GM18498 (cell line): ENCODE results near the gene TPSB2.

Experiments used
- ATAC-seq: cut with Tn5 transposase; IDR thresholded peaks from one replicate; pipeline ENCODE4 v1.9.1; 2021; ENCODE audit warnings: mild to moderate bottlenecking, moderate library complexity; ENCODE audit not compliant: unreplicated experiment

TPSB2 gene

GRCh38 chr16:1221628-1222552 lies 8.1 kb downstream of the TPSB2 start:
- no peak for ATAC-seq

DNA sequence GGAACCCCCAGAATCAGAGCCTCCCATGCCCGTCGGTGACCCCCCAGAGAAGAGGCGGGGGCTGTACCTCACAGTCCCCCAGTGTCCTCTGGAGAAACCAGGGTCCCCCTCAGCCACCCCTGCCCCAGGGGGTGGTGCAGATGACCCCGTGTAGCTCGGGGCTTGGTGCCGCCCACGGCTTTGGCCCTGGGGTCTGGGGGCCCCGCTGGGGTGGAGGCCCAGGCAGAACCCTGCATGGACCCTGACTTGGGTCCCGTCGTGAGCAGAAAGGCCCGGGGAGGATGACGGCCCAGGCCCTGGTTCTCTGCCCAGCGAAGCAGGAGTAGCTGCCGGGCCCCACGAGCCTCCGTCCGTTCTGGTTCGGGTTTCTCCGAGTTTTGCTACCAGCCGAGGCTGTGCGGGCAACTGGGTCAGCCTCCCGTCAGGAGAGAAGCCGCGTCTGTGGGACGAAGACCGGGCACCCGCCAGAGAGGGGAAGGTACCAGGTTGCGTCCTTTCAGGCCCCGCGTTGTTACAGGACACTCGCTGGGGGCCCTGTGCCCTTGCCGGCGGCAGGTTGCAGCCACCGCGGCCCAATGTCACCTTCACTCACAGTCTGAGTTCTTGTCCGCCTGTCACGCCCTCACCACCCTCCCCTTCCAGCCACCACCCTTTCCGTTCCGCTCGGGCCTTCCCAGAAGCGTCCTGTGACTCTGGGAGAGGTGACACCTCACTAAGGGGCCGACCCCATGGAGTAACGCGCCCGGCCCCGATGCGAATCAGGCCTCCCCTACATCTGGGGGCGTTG lies 8.9 kb downstream of the TPSB2 start:
- no peak for ATAC-seq

- ATAC-seq = no peak
Measured at GRCh38 chr16:1220098-1220728, 9.8 kb downstream of the TPSB2 start.

- ATAC-seq = no peak
Measured at GRCh38 chr16:1218930-1219611, 10.9 kb downstream of the TPSB2 start.

DNA sequence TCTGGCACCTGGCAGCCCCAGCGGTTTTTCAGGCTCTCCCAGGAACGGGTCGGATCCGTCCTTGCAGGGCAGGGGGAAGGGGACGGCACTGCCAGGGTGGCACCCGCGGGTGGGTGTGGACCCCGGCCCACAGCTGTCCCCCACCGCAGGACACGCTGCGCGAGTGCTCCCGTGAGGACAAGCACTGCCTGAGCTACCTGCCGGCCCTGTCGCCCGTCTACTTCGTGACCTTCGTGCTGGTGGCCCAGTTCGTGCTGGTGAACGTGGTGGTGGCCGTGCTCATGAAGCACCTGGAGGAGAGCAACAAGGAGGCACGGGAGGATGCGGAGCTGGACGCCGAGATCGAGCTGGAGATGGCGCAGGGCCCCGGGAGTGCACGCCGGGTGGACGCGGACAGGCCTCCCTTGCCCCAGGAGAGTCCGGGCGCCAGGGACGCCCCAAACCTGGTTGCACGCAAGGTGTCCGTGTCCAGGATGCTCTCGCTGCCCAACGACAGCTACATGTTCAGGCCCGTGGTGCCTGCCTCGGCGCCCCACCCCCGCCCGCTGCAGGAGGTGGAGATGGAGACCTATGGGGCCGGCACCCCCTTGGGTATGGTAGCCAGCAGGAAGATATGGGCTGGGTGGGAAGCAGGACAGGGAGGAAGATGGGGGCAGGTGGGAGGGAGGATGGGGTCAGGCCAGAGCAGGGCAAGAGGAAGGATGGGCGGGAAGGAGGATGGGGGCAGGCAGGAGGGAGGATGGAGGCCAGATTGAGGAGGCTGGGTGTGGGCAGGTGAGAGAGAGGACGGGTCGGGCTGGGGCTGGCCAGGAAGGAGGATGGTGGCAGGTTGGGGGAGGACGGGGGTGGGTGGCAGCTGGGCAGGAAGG lies 11.7 kb downstream of the TPSB2 start:
- ATAC-seq = no peak

- ATAC-seq = no peak
Measured at GRCh38 chr16:1217526-1217925, 12.5 kb downstream of the TPSB2 start.

DNA sequence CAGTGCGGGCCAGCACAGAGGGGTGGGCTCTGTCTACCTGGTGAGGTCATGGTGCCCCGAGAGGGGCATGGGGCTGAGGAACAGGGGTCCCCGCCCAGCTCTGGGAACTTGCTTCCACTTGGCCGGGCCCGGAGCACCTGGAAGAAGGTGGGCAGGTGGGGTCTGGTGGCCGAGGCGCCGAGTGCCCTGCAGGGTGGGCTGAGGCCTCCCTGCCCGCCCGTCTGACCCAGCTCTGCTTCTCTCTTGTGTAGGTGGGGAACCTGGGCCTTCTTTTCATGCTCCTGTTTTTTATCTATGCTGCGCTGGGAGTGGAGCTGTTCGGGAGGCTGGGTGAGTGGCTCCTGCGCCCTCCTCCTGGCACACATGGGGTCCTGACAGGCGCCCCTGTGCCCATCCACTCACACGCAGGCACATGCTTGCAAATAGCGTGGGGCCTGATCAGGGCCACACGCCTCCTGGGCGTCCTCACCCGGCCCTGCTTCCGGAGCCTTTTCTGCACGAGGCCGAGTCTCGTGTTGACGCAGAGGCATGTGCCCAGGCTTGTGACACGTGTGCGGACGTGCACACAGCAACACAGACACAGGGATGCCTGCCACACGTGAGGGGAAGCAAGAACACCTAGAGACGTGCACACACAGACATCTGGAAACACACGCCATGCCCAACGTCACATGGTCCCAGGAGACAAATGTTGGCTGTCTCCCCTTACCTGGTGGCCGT lies 13.1 kb downstream of the TPSB2 start:
- ATAC-seq = no peak

GRCh38 chr16:1216296-1216619 lies 13.7 kb downstream of the TPSB2 start:
- no peak for ATAC-seq

GRCh38 chr16:1215574-1216295 lies 14.2 kb downstream of the TPSB2 start:
- ATAC-seq = no peak

DNA sequence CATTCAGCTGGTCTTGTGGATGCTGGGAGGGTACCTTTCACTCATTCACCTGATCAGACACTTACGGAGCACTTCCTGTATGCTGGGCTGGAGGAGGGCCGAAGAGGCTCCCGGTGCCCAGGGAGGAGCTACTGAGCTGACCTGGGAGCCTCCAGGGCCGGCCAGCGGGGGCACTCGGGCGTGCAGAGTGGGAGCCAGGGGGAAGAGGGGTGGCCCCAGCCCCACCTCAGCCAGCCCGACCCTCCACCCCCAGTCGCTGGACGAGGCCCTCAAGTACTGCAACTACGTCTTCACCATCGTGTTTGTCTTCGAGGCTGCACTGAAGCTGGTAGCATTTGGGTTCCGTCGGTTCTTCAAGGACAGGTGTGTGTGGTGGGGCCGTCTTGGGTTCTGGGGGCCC lies 15.3 kb downstream of the TPSB2 start:
- no peak for ATAC-seq

- no peak for ATAC-seq
Measured at GRCh38 chr16:1213796-1214372, 16.1 kb downstream of the TPSB2 start.

GRCh38 chr16:1213231-1213630 lies 16.8 kb downstream of the TPSB2 start:
- ATAC-seq = no peak

- ATAC-seq = no peak
Measured at GRCh38 chr16:1212616-1213194, 17.3 kb downstream of the TPSB2 start.

DNA sequence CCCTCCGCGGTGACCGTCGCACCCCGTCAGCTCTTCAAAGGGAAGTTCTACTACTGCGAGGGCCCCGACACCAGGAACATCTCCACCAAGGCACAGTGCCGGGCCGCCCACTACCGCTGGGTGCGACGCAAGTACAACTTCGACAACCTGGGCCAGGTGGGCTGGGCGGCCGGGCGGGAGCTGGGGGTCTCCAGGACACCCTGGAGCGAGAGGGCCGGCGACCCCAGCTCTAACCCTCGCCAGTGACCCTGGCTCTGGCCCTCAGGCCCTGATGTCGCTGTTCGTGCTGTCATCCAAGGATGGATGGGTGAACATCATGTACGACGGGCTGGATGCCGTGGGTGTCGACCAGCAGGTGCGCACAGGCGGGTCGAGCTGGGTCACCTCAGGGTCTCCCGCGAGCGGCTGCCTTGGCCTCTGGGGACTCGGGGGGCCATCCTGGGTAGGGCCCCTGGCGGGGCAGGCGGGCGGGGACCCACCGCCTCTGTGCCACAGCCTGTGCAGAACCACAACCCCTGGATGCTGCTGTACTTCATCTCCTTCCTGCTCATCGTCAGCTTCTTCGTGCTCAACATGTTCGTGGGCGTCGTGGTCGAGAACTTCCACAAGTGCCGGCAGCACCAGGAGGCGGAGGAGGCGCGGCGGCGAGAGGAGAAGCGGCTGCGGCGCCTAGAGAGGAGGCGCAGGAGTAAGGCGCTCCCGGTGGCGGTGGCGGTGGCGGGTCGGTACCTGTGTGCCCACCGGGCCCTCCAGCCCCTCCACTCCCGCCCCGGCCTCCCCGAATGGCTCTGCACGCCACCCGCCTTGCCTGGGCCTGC lies 18.3 kb downstream of the TPSB2 start:
- ATAC-seq = no peak

DNA sequence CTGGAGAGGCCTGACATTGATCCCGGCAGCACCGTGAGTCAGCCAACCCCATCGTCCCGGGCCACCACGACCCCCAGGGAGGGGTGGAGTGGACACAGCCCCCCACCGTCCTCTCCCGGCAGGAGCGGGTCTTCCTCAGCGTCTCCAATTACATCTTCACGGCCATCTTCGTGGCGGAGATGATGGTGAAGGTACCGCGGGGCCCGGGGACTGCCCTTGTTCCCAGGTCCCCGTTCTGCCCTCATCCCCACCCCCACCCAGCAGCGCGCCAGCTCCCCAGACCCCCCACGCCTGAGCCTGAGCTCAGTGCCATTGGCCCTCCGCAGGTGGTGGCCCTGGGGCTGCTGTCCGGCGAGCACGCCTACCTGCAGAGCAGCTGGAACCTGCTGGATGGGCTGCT lies 19.5 kb downstream of the TPSB2 start:
- ATAC-seq = no peak

- no peak for ATAC-seq
Measured at GRCh38 chr16:1209081-1209480, 20.9 kb downstream of the TPSB2 start.

- no peak for ATAC-seq
Measured at GRCh38 chr16:1208239-1208830, 21.6 kb downstream of the TPSB2 start.
